CD14-positive monocyte (primary cell): ENCODE results near the gene PLD1. TPM values are rescaled to one million over a fixed set of nuclear protein-coding genes. Genes with fewer than 3 reads are reported as not detected.

Source experiments
- DNase-seq, 3 donors: peaks; one replicate each; pipeline ENCODE4 v3.0.0-alpha.2; 2011 to 2022
- H2AFZ ChIP-seq: 2 replicates; pipeline ENCODE4 v1.6.0; 2012; ENCODE audit warnings: mild to moderate bottlenecking, low read depth, low read length, inconsistent platforms; ENCODE audit not compliant: insufficient read depth, poor library complexity, severe bottlenecking
- H3K27ac ChIP-seq, 2 donors: 1 replicate in 1 of 2; 2 replicates in 1 of 2; pipeline ENCODE4 v1.5.1; 2012 to 2013; ENCODE audit warnings: low read length in 2 of 2, control low read depth in 1 of 2, inconsistent platforms in 1 of 2, low read depth in 1 of 2, mild to moderate bottlenecking in 1 of 2
- H3K27me3 ChIP-seq, 2 donors: one replicate each; pipeline versions ENCODE4 v1.6.0 to v1.6.1; 2011 to 2013; ENCODE audit warnings: low read length in 2 of 2; ENCODE audit not compliant: control insufficient read depth in 2 of 2, insufficient read depth in 2 of 2
- H3K36me3 ChIP-seq, 2 donors: replicated peaks in 1 of 2; 1 replicate in 1 of 2; 2 replicates in 1 of 2; pipeline versions ENCODE4 v1.5.1 to v1.6.1; 2012 to 2013; ENCODE audit warnings: low read length in 2 of 2, control low read depth in 1 of 2, inconsistent platforms in 1 of 2, mild to moderate bottlenecking in 1 of 2; ENCODE audit not compliant: insufficient read depth in 2 of 2, control insufficient read depth in 1 of 2
- H3K4me1 ChIP-seq, 2 donors: 1 replicate in 1 of 2; 2 replicates in 1 of 2; pipeline versions ENCODE4 v1.5.1 to v1.6.1; 2012 to 2013; ENCODE audit warnings: low read length in 2 of 2, control low read depth in 1 of 2, inconsistent platforms in 1 of 2, mild to moderate bottlenecking in 1 of 2, moderate library complexity in 1 of 2; ENCODE audit not compliant: insufficient read depth in 2 of 2, control insufficient read depth in 1 of 2
- H3K4me2 ChIP-seq: replicated peaks from 2 replicates; pipeline ENCODE3; 2012; ENCODE audit warnings: low read length, moderate library complexity, mild to moderate bottlenecking; ENCODE audit not compliant: poor library complexity, severe bottlenecking; ENCODE audit errors: extremely low read depth
- H3K4me3 ChIP-seq, 3 experiments: fragments of 200-600 bp in 1 of 3; sonication (generic) in 1 of 3; replicated peaks in 1 of 3; 1 replicate in 2 of 3; 2 replicates in 1 of 3; pipeline ENCODE4 v1.5.1; 2011 to 2013; ENCODE audit warnings: low read length in 3 of 3, mild to moderate bottlenecking in 3 of 3, control low read depth in 2 of 3, low read depth in 2 of 3, inconsistent platforms in 1 of 3, moderate library complexity in 1 of 3
- H3K79me2 ChIP-seq: 2 replicates; pipeline ENCODE4 v1.6.0; 2012; ENCODE audit warnings: mild to moderate bottlenecking, control low read depth, inconsistent platforms, low read length, moderate library complexity; ENCODE audit not compliant: insufficient read depth
- H3K9ac ChIP-seq: 2 replicates; pipeline ENCODE4 v1.6.0; 2017; ENCODE audit warnings: low read length, mild to moderate bottlenecking; ENCODE audit not compliant: insufficient read depth, poor library complexity, severe bottlenecking
- H3K9me3 ChIP-seq, 2 donors: replicated peaks in 1 of 2; 1 replicate in 1 of 2; 2 replicates in 1 of 2; pipeline versions ENCODE4 v1.5.1 to v1.6.1; 2012 to 2013; ENCODE audit warnings: low read length in 2 of 2, control low read depth in 1 of 2; ENCODE audit not compliant: control insufficient read depth in 1 of 2, insufficient read depth in 1 of 2
- H4K20me1 ChIP-seq: 2 replicates; pipeline ENCODE4 v1.6.0; 2012; ENCODE audit warnings: mild to moderate bottlenecking, low read length, control low read depth, moderate library complexity; ENCODE audit not compliant: insufficient read depth
- H3K27ac Mint-ChIP-seq, 7 donors: one replicate each; pipeline ENCODE4 v1.8.0; 2020; ENCODE audit warnings: mild to moderate bottlenecking in 7 of 7, mixed read lengths in 7 of 7, moderate library complexity in 6 of 7, inconsistent platforms in 2 of 7
- H3K27me3 Mint-ChIP-seq, 3 donors: one replicate each; pipeline ENCODE4 v1.8.0; 2021 to 2022; ENCODE audit warnings: low read depth in 3 of 3, mild to moderate bottlenecking in 3 of 3, mixed read lengths in 3 of 3, moderate library complexity in 3 of 3, inconsistent platforms in 1 of 3
- H3K36me3 Mint-ChIP-seq, 2 donors: one replicate each; pipeline ENCODE4 v1.8.0; 2020; ENCODE audit warnings: mixed read lengths in 2 of 2, inconsistent platforms in 1 of 2, mild to moderate bottlenecking in 1 of 2
- H3K4me1 Mint-ChIP-seq: one replicate; pipeline ENCODE4 v1.8.0; 2020; ENCODE audit warnings: mild to moderate bottlenecking, mixed read lengths
- H3K4me3 Mint-ChIP-seq, 2 donors: one replicate each; pipeline ENCODE4 v1.8.0; 2020; ENCODE audit warnings: mild to moderate bottlenecking in 2 of 2, mixed read lengths in 2 of 2, moderate library complexity in 1 of 2
- H3K9me3 Mint-ChIP-seq, 7 donors: one replicate each; pipeline ENCODE4 v1.8.0; 2020 to 2022; ENCODE audit warnings: mixed read lengths in 7 of 7, mild to moderate bottlenecking in 6 of 7, moderate library complexity in 6 of 7, inconsistent platforms in 2 of 7
- CTCF ChIP-seq: fragments of 200-600 bp; IDR thresholded peaks from one replicate; pipeline ENCODE4 v1.8.0; 2022; ENCODE audit warnings: antibody characterized with exemption, mild to moderate bottlenecking
- WGBS: methylation state at CpG from one replicate; pipeline ENCODE4 v1.1.5; 2013; ENCODE audit warnings: missing lambda C conversion rate; ENCODE audit not compliant: insufficient coverage; 5-methylcytosine and 5-hydroxymethylcytosine counted together
- intact Hi-C, 2 donors: fragments of 100-400 bp; cut with micrococcal nuclease; formaldehyde crosslinking; loops; one replicate each; pipeline versions ENCODE4 v1.15.0 to v1.15.1; 2023
- polyA plus RNA-seq, 3 donors: library from polyadenylated mRNA; depleted of rRNA in 1 of 3; unstranded in 2 of 3; stranded (reverse) in 1 of 3; fragments of 300-500 nt in 2 of 3; fragments of >200 nt in 1 of 3; fragmentation: Illumina TruSeq in 2 of 3; gene quantifications; 1 replicate in 2 of 3; 2 replicates in 1 of 3; pipeline ENCODE4 v1.2.3, GENCODE V29; 2012 to 2021

Gene PLD1
- polyA plus RNA-seq, 3 donors = 5.1 to 7.9 (median 5.8) TPM

DNA sequence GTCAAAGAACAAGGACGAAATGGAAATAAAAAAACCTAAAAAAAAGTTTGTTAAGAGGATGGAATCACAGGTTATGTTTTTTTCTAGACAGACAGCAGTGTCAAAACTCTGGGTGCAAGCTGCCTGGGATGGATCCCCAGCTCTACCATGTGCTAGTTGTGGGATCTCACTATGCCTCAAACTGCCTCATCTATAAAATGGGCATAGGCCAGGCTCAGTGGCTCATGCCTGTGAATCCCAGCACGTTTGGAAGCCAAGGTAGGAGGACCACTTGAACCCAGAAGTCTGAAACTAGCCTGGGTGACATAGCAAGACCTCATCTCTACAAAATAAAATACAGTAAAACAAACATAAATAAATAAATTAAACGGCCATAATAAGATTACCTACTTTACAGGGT is 4.6 kb downstream of the PLD1 start:
- Histone ChIP-seq H3K4me3 (peak overlapping the region in 1 of 3 experiments; percentile 38), H3K9me3 (no peaks in the 10 kb centered on the region), H3K79me2 (peaks cover 100% of the 10 kb centered on the region), H3K4me1 (peaks cover 54% of the 10 kb centered on the region in 2 donors), H3K27ac (peak overlapping the region; percentile 57 to 85), H3K4me2 (peak overlapping the region; percentile 47), H2AFZ (no peak overlapping the region), H4K20me1 (no peaks in the 10 kb centered on the region), H3K27me3 (no peaks in the 10 kb centered on the region), H3K9ac (peak overlapping the region; percentile 2), H3K36me3 (no peaks in the 10 kb centered on the region)
- peaks cover 73% of the 10 kb centered on the region for H3K4me1 Mint-ChIP-seq
- WGBS = no CpG with 5 or more reads among the region's 3 CpGs
- H3K27ac Mint-ChIP-seq = peak overlapping the region; percentile 76 to 93 (median 91)
- DNase-seq = no peak
- H3K36me3 Mint-ChIP-seq = peaks cover 0 to 5% of the 10 kb centered on the region in 2 donors
- TF ChIP-seq CTCF = no peak
- no peaks in the 10 kb centered on the region for H3K9me3 Mint-ChIP-seq
- H3K27me3 Mint-ChIP-seq = no peaks in the 10 kb centered on the region
- intact Hi-C loops = no loop called here
- no peak overlapping the region for H3K4me3 Mint-ChIP-seq

DNA sequence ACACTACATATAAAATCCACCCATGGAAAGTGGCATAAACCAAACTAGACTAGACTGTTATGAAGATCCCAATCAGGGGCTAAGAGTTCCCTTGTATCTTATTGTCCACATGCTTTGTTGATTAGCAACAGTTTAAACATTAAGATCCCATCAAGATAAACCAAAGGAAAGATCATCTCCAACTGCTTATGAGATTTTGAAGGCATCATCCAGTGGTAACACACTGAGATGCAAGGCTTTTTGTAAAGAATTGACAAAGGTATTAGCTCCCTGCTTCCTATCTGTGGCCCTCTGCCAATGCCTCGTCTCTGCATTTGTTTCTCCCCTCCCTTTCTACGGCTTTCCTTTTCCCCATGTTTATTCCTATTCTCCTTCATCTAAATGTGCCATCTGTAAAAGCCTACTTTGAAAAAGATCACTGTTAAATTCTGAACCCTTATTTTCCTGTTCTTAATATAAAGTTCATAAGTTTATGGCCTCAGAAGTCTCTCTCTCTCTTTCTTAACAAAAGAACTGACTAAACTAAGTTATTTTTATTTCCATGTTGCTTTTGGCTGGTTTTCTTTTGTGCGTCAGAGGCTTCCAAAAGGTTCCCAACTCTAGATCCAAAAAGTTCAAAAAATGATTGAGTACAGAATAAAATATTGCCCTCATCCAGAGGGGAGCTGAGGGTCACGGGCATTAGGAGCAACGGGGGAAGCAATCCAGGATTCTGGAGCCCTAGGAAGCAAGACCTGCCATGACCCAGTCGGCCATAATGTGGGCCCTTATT is 5.5 kb downstream of the PLD1 start:
- Histone ChIP-seq H3K79me2 (peaks cover 100% of the 10 kb centered on the region), H3K9ac (no peak overlapping the region), H2AFZ (no peak overlapping the region), H3K36me3 (no peaks in the 10 kb centered on the region), H3K27me3 (no peaks in the 10 kb centered on the region), H3K4me3 (no peak overlapping the region), H4K20me1 (no peaks in the 10 kb centered on the region), H3K4me2 (no peak overlapping the region), H3K4me1 (peaks cover 54% of the 10 kb centered on the region in 2 donors), H3K9me3 (no peaks in the 10 kb centered on the region), H3K27ac (peak overlapping the region; percentile 57 to 85)
- WGBS = 69% methylated on average over 2 of the region's 6 CpGs
- TF ChIP-seq CTCF = no peak
- Mint-ChIP-seq H3K4me1 (peaks cover 73% of the 10 kb centered on the region), H3K27ac (peak overlapping the region in 6 of 7 donors; percentile 76 to 93 (median 92)), H3K27me3 (no peaks in the 10 kb centered on the region), H3K36me3 (peaks cover 0 to 5% of the 10 kb centered on the region in 2 donors), H3K4me3 (no peak overlapping the region), H3K9me3 (no peaks in the 10 kb centered on the region)
- intact Hi-C loops = no loop called here
- DNase-seq = no peak
